Astrocyte of the spinal cord (primary cell): ENCODE data around the gene SUGCT.
A peak's percentile ranks its signal among the peaks of the same experiment; 100 is the strongest.

ENCODE experiments used
- DNase-seq: peaks from one replicate; pipeline ENCODE4 v3.0.0; 2011; ENCODE audit warnings: low read depth, low spot score
- H3K4me3 ChIP-seq: 2 replicates; pipeline ENCODE4 v1.5.1; 2011; ENCODE audit warnings: low read depth, mild to moderate bottlenecking, low read length, moderate library complexity
- in situ Hi-C: cut with HindIII; loops from 2 replicates; pipeline ENCODE4 v1.10.0; 2017; ENCODE audit warnings: low sequenced_read_pairs
- TF ChIP-seq, protein P1 (sequence below): IDR thresholded peaks from 2 replicates; pipeline ENCODE4 v1.5.1; 2012; ENCODE audit warnings: low read depth, mild to moderate bottlenecking, low read length, inconsistent platforms

The SUGCT gene

DNA sequence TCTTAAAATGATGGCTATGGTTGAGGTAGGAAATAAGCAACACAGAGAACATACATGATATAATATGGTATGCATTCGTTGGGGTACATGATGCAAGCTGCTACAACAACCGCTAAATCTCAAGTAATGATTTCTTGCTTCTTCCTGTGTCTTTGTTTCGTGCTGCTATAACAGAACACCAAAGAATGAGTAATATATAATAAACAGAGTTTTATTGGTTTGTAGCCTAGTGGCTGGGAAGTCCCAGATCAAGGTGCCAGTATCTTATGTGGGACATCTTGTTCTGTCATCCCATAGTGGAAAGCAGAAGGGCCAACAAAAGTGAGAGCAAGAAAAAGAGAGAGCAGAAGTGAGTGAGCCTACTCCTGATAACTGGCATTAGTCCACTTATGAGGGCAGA lies 689.7 kb downstream of the SUGCT start:
- DNase-seq, result peak; percentile 31
- in situ Hi-C loops, result no loop called here
- no peak overlapping the region for H3K4me3 ChIP-seq
- TF ChIP-seq, protein P1, sequence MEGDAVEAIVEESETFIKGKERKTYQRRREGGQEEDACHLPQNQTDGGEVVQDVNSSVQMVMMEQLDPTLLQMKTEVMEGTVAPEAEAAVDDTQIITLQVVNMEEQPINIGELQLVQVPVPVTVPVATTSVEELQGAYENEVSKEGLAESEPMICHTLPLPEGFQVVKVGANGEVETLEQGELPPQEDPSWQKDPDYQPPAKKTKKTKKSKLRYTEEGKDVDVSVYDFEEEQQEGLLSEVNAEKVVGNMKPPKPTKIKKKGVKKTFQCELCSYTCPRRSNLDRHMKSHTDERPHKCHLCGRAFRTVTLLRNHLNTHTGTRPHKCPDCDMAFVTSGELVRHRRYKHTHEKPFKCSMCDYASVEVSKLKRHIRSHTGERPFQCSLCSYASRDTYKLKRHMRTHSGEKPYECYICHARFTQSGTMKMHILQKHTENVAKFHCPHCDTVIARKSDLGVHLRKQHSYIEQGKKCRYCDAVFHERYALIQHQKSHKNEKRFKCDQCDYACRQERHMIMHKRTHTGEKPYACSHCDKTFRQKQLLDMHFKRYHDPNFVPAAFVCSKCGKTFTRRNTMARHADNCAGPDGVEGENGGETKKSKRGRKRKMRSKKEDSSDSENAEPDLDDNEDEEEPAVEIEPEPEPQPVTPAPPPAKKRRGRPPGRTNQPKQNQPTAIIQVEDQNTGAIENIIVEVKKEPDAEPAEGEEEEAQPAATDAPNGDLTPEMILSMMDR, result no peak

- TF ChIP-seq, protein P1, result no peak
- DNase-seq, result peak; percentile 58
- in situ Hi-C loops, result no loop called here
- H3K4me3 ChIP-seq, result no peak overlapping the region
These were observed 691.8 kb downstream of the SUGCT start for GRCh38 chr7:40826411-40827221.

GRCh38 chr7:40827222-40828085 lies 692.6 kb downstream of the SUGCT start:
- in situ Hi-C loops, result no loop called here
- TF ChIP-seq, protein P1, result no peak
- peak; percentile 59 for DNase-seq
- no peak overlapping the region for H3K4me3 ChIP-seq

GRCh38 chr7:40828686-40829600 lies 694.1 kb downstream of the SUGCT start:
- peak; percentile 74 for DNase-seq
- TF ChIP-seq, protein P1, result no peak
- H3K4me3 ChIP-seq, result no peak overlapping the region
- in situ Hi-C loops, result no loop called here

DNA sequence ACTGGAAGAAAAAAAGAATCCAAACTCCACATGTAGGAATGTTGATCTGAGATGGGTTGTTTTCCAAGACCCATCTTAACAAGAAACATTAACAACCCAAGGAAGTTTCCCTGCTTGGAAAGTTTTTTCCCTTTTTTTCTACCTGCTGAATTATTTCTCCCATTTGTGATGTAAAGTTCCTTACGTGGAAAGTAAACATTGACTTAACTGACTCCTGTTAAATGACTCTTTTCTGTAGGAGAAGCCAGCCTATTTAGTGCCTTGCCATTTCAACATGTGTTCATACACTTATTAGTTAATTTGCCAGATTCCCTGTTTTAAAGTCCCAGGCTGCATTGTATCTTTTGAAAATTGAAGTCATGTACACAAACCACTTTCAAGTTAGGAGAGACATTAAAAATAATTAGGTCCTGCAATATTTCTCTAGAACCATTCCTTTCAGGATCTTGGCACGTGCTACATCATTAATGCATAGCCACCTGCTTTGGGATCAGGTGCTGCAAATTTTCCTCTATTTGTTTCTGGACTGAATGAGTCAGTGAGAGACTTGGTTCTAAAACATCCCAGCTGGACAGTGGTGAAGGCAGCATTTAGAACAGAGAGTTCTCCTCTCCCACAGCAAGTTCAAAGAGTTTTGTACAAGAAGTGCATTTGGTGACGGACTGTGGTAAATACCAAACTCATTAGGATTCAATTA lies 698.5 kb downstream of the SUGCT start:
- in situ Hi-C loops, result no loop called here
- TF ChIP-seq, protein P1, result no peak

More for the DNA sequence above, 698.5 kb downstream of the SUGCT start:
- H3K4me3 ChIP-seq, result no peak overlapping the region
- no peak for DNase-seq
